Naive thymus-derived CD4-positive, alpha-beta T cell (primary cell): Measurements from ENCODE around the gene MIPEP. TPM values are rescaled to one million over a fixed set of nuclear protein-coding genes. Genes with fewer than 3 reads are reported as not detected.

Experiments
- ATAC-seq: fragments of 150-1000 bp; cut with Tn5 transposase; 2 replicates; pipeline ENCODE4 v1.10.0; 2021; ENCODE audit warnings: mild to moderate bottlenecking, moderate library complexity
- CTCF ChIA-PET: fragments of 350-600 bp; sonication (Branson Sonifier 250); formaldehyde crosslinking; loops from one replicate; lab custom pipeline; 2021; ENCODE audit warnings: antibody characterized with exemption; lab: Charles Lee
- POLR2A ChIA-PET: fragments of 350-600 bp; sonication (Branson Sonifier 250); formaldehyde crosslinking; loops from one replicate; lab custom pipeline; 2021; ENCODE audit warnings: antibody characterized with exemption, inconsistent platforms; lab: Charles Lee
- DNase-seq, 9 donors: peaks; one replicate each; pipeline versions ENCODE4 v3.0.0 to v3.0.0-alpha.2; 2020 to 2022; ENCODE audit warnings: mixed read lengths in 1 of 9
- H3K27ac ChIP-seq: one replicate; pipeline ENCODE4 v1.7.0; 2013; ENCODE audit warnings: mild to moderate bottlenecking, low read depth, low read length, moderate library complexity
- H3K27me3 ChIP-seq, 2 donors: one replicate each; pipeline ENCODE4 v1.7.0; 2013; ENCODE audit warnings: low read length in 2 of 2, mild to moderate bottlenecking in 2 of 2, moderate library complexity in 2 of 2; ENCODE audit not compliant: control insufficient read depth in 2 of 2, insufficient read depth in 2 of 2
- H3K36me3 ChIP-seq, 3 experiments: 1 replicate in 2 of 3; 2 replicates in 1 of 3; pipeline ENCODE4 v1.7.0; 2013; ENCODE audit warnings: low read length in 3 of 3, mild to moderate bottlenecking in 3 of 3, moderate library complexity in 1 of 3; ENCODE audit not compliant: insufficient read depth in 3 of 3, control insufficient read depth in 2 of 3
- H3K4me1 ChIP-seq, 2 donors: one replicate each; pipeline ENCODE4 v1.7.0; 2013; ENCODE audit warnings: low read length in 2 of 2, mild to moderate bottlenecking in 2 of 2, moderate library complexity in 1 of 2; ENCODE audit not compliant: control insufficient read depth in 2 of 2, insufficient read depth in 2 of 2
- H3K4me3 ChIP-seq: 2 replicates; pipeline ENCODE4 v1.7.0; 2013; ENCODE audit warnings: mild to moderate bottlenecking, low read length
- H3K9me3 ChIP-seq, 3 experiments: 1 replicate in 2 of 3; 2 replicates in 1 of 3; pipeline ENCODE4 v1.7.0; 2013; ENCODE audit warnings: low read length in 3 of 3; ENCODE audit not compliant: control insufficient read depth in 2 of 3
- H3K27ac Mint-ChIP-seq, 9 donors: one replicate each; pipeline ENCODE4 v1.8.0; 2020 to 2022; ENCODE audit warnings: mixed read lengths in 9 of 9, mild to moderate bottlenecking in 8 of 9, moderate library complexity in 5 of 9, inconsistent platforms in 2 of 9
- H3K27me3 Mint-ChIP-seq, 5 donors: one replicate each; pipeline ENCODE4 v1.8.0; 2021 to 2022; ENCODE audit warnings: mixed read lengths in 5 of 5, mild to moderate bottlenecking in 1 of 5
- H3K36me3 Mint-ChIP-seq, 5 donors: one replicate each; pipeline ENCODE4 v1.8.0; 2020 to 2022; ENCODE audit warnings: mixed read lengths in 5 of 5, mild to moderate bottlenecking in 3 of 5, inconsistent platforms in 1 of 5
- H3K4me1 Mint-ChIP-seq, 7 donors: one replicate each; pipeline ENCODE4 v1.8.0; 2020 to 2022; ENCODE audit warnings: mixed read lengths in 7 of 7, mild to moderate bottlenecking in 3 of 7, inconsistent platforms in 1 of 7
- H3K4me3 Mint-ChIP-seq, 10 donors: one replicate each; pipeline ENCODE4 v1.8.0; 2020 to 2022; ENCODE audit warnings: mild to moderate bottlenecking in 10 of 10, mixed read lengths in 10 of 10, moderate library complexity in 6 of 10, inconsistent platforms in 2 of 10
- H3K9me3 Mint-ChIP-seq, 11 donors: one replicate each; pipeline ENCODE4 v1.8.0; 2020 to 2022; ENCODE audit warnings: mixed read lengths in 11 of 11, mild to moderate bottlenecking in 4 of 11, inconsistent platforms in 1 of 11, moderate library complexity in 1 of 11
- intact Hi-C, 2 donors: fragments of 100-400 bp; cut with micrococcal nuclease; formaldehyde crosslinking; loops; one replicate each; pipeline ENCODE4 v1.15.1; 2023
- polyA plus RNA-seq, 2 donors: library from polyadenylated mRNA; unstranded; fragments of 300-500 nt; fragmentation: Illumina TruSeq; gene quantifications; one replicate each; pipeline ENCODE4 v1.2.3, GENCODE V29; 2021
- total RNA-seq, 6 experiments: library from RNA in 5 of 6; stranded (reverse) in 5 of 6; gene quantifications; 1 replicate in 5 of 6; 2 replicates in 1 of 6; pipeline ENCODE4 v1.2.3 and lab custom pipeline; 2021 to 2026

The MIPEP gene
- 10 to 100 TPM in 1 of 5 experiments, 1 to 10 TPM in 4; 8.0 to 10.5 (median 9.2) TPM for total RNA-seq
- 10 to 100 TPM; 19.1 to 20.7 TPM for polyA plus RNA-seq
- 7.7 reads per million, percentile 31 among the genes with 10 or more reads in this experiment for total RNA-seq (lab: John Stamatoyannopoulos, UW)

DNA sequence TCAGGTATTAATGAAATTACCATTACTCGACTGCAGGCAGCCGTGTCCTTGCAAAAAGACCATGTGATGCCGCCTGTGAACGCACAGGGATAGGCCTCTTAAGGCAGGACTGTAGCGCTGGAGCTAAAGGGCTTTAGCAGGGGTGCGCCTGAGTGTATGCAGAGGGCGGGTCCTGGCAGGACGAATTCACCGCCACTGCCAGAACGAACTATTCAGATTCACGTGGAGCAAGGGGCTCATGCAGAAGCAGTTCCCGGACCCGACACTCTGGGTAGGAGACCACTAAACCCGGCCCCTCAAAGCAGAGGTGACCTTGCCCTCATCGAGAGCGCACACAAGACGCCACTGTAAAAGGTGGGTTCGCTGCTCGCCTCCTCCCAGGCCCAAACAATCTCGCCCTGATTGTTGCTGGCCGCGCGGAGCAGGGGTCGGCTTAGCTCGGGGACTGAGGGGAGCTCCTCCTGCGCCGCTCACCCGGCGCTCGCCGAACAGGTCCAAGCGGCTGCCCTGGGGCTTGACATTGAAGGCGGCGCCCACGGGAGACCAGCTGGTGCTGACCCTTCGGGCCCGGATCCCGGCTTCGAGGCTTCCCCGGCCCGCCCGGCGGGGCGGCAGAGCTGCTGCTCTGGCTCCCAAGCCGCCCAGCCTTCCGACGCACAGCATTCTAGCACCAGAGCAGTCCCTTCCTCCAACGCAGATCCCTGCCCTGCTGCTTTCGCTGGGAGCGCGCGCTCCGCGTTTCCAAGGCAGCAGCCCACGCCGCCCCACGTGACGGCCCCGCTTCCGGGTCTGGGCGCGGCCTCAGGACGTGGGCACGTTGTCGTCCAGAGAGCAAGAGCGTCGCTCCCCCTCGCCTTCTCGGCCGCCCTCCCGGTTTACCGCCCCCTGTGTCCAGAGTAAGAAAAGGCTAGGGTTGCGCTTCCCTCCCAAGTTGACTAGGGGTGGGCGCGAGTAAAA, at the start of gene MIPEP:
MIPEP (minus strand) TSS at position 743 of the 957 bp plus-strand sequence; CDS start at position 663, 80 bp downstream.
- intact Hi-C loops: loop anchor here (1.0 to 5.0 kb wide), 14 partner anchors 18 to 1398 kb away; partner anchors contain the start of genes SPATA13 (in 2 of the 2), MTMR6 (in 1 of the 2) and PARP4 (in 1 of the 2)
- Histone ChIP-seq H3K27me3 (no peaks in the 10 kb centered on the region), H3K27ac (peak within 1 kb of the TSS; percentile 70), H3K4me3 (peak within 1 kb of the TSS; percentile 88), H3K4me1 (peaks cover 0 to 5% of the 10 kb centered on the region in 2 donors), H3K36me3 (peaks cover 0 to 4% (median 0%) of the 10 kb centered on the region in 3 experiments), H3K9me3 (no peaks in the 10 kb centered on the region)
- Mint-ChIP-seq H3K27ac (peak within 1 kb of the TSS; percentile 72 to 92 (median 84)), H3K9me3 (no peaks in the 10 kb centered on the region), H3K4me1 (peaks cover 12 to 31% (median 25%) of the 10 kb centered on the region in 7 donors), H3K27me3 (no peaks in the 10 kb centered on the region), H3K36me3 (peaks cover 0 to 8% (median 4%) of the 10 kb centered on the region in 5 donors), H3K4me3 (peak within 1 kb of the TSS; percentile 85 to 96 (median 92))
- ChIA-PET CTCF (interaction anchor here (0.9 to 2.2 kb wide), 2 partner anchors 72 to 422 kb away, joined by 3 to 8 read pairs; no protein-coding TSS in a partner anchor), POLR2A (interaction anchor here (0.5 to 1.0 kb wide), 3 partner anchors 306 to 511 kb away, joined by 3 read pairs; no protein-coding TSS in a partner anchor)
- ATAC-seq (peak; percentile 98), DNase-seq (peak; percentile 68 to 94 (median 83))

DNA sequence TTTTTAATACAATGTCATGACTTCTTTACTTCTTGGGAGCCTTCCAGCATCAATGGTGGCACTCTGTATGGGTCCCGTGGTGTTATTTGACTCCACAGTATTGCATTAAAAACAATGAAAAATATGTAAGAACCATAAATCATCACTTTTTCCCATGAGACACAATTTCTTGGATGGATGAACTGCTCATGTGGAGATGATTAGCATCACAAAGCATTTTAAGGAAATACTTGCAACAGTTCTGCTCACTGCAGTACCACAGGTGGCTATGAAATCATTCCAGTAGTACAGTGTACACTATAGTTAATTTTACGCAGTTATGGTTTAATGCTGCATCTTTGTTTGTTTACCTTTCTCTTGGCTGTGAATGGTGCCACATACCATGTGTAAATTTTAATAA, 45.3 kb upstream of the MIPEP start:
- Histone ChIP-seq H3K4me3 (no peak overlapping the region), H3K36me3 (no peaks in the 10 kb centered on the region), H3K27ac (no peak overlapping the region), H3K9me3 (no peaks in the 10 kb centered on the region), H3K27me3 (no peaks in the 10 kb centered on the region), H3K4me1 (no peaks in the 10 kb centered on the region)
- no peak overlapping the region for H3K4me3 Mint-ChIP-seq
- H3K9me3 Mint-ChIP-seq: peaks cover 0 to 18% (median 8%) of the 10 kb centered on the region in 11 donors
- POLR2A ChIA-PET: no interaction called here
- intact Hi-C loops: no loop called here
- no peak for DNase-seq
- H3K27ac Mint-ChIP-seq: no peak overlapping the region
- no peaks in the 10 kb centered on the region for H3K4me1 Mint-ChIP-seq
- peaks cover 0 to 9% (median 0%) of the 10 kb centered on the region in 5 donors for H3K36me3 Mint-ChIP-seq
- CTCF ChIA-PET: no interaction called here
- no peak for ATAC-seq
- H3K27me3 Mint-ChIP-seq: peaks cover 47 to 63% (median 55%) of the 10 kb centered on the region in 5 donors

DNA sequence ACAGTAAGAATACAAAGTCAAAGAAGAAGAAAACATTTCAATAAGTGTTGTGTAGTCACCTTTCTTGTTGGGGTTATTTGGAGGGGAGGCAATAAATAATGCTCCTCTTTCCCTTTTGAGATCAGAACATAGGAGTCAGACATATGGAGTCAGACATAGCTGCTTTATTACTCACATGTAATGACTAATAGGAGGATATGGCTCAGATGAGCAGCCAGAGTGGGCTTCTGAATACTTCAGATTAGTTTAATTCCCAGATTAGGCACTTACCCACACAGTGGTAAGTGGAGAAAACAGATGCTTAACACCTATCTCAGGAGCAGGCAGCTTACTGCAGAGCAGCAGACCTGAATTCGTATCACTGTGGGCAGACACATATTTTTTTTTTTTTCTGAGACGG, 39.8 kb upstream of the MIPEP start:
- Mint-ChIP-seq H3K27ac (no peak overlapping the region), H3K36me3 (no peaks in the 10 kb centered on the region), H3K4me3 (no peak overlapping the region), H3K27me3 (peaks cover 22 to 55% (median 32%) of the 10 kb centered on the region in 5 donors), H3K4me1 (no peaks in the 10 kb centered on the region), H3K9me3 (no peaks in the 10 kb centered on the region)
- H3K27me3 ChIP-seq: no peaks in the 10 kb centered on the region
- intact Hi-C loops: loop anchor here in 1 of 2 donors (10.0 kb wide), 1 partner anchor 56 kb away; no protein-coding TSS in a partner anchor
- DNase-seq (no peak), ATAC-seq (no peak)
- no peak overlapping the region for H3K4me3 ChIP-seq
- H3K36me3 ChIP-seq: no peaks in the 10 kb centered on the region
- no peaks in the 10 kb centered on the region for H3K9me3 ChIP-seq
- POLR2A ChIA-PET: no interaction called here
- no peaks in the 10 kb centered on the region for H3K4me1 ChIP-seq
- CTCF ChIA-PET: no interaction called here
- no peak overlapping the region for H3K27ac ChIP-seq

- CTCF ChIA-PET: no interaction called here
- H3K9me3 Mint-ChIP-seq: peaks cover 0 to 7% (median 0%) of the 10 kb centered on the region in 11 donors
- H3K9me3 ChIP-seq: no peaks in the 10 kb centered on the region
- H3K27ac ChIP-seq: no peak overlapping the region
- H3K4me1 ChIP-seq: no peaks in the 10 kb centered on the region
- H3K27ac Mint-ChIP-seq: no peak overlapping the region
- no peak for ATAC-seq
- no peaks in the 10 kb centered on the region for H3K4me1 Mint-ChIP-seq
- intact Hi-C loops: loop anchor here in 1 of 2 donors (10.0 kb wide), 1 partner anchor 62 kb away; no protein-coding TSS in a partner anchor
- no peaks in the 10 kb centered on the region for H3K36me3 Mint-ChIP-seq
- POLR2A ChIA-PET: no interaction called here
- no peak for DNase-seq
- no peaks in the 10 kb centered on the region for H3K36me3 ChIP-seq
- H3K27me3 ChIP-seq: no peaks in the 10 kb centered on the region
- no peak overlapping the region for H3K4me3 ChIP-seq
- peaks cover 23 to 60% (median 26%) of the 10 kb centered on the region in 5 donors for H3K27me3 Mint-ChIP-seq
- no peak overlapping the region for H3K4me3 Mint-ChIP-seq
Measured at GRCh38 chr13:23923031-23923430, 33.8 kb upstream of the MIPEP start.

- no peaks in the 10 kb centered on the region for H3K4me1 ChIP-seq
- no peak overlapping the region for H3K27ac ChIP-seq
- Mint-ChIP-seq H3K4me3 (no peak overlapping the region), H3K9me3 (peaks cover 0 to 7% (median 0%) of the 10 kb centered on the region in 11 donors), H3K27ac (no peak overlapping the region), H3K36me3 (no peaks in the 10 kb centered on the region), H3K4me1 (no peaks in the 10 kb centered on the region), H3K27me3 (peaks cover 30 to 66% (median 34%) of the 10 kb centered on the region in 5 donors)
- no peaks in the 10 kb centered on the region for H3K27me3 ChIP-seq
- no peaks in the 10 kb centered on the region for H3K9me3 ChIP-seq
- ATAC-seq (no peak), DNase-seq (no peak)
- intact Hi-C loops: loop anchor here in 1 of 2 donors (10.0 kb wide), 1 partner anchor 63 kb away; no protein-coding TSS in a partner anchor
- CTCF ChIA-PET: interaction anchor here (0.6 kb wide), 1 partner anchor 293 kb away, joined by 3 read pairs; no protein-coding TSS in a partner anchor
- POLR2A ChIA-PET: no interaction called here
- no peaks in the 10 kb centered on the region for H3K36me3 ChIP-seq
- H3K4me3 ChIP-seq: no peak overlapping the region
Measured at GRCh38 chr13:23922005-23922932, 33.1 kb upstream of the MIPEP start.
